Smooth muscle cell (in vitro differentiated cells): ENCODE data around the gene KIF3B. TPM values are rescaled to one million over a fixed set of nuclear protein-coding genes. Genes with fewer than 3 reads are reported as not detected.

Experiments
- DNase-seq: peaks from one replicate; lab custom pipeline; 2025; ENCODE audit not compliant: unreplicated experiment; lab: John Stamatoyannopoulos, UW
- H2AFZ ChIP-seq: fragments of 200-600 bp; sonication (generic); 2 replicates; pipeline ENCODE4 v1.6.0; 2016; ENCODE audit warnings: antibody characterized with exemption, low read depth, mild to moderate bottlenecking
- H3F3A ChIP-seq: fragments of 200-600 bp; sonication (generic); 2 replicates; pipeline ENCODE4 v1.6.0; 2017; ENCODE audit warnings: antibody characterized with exemption, low read depth
- H3K27ac ChIP-seq: fragments of 200-600 bp; sonication (generic); 2 replicates; pipeline ENCODE4 v1.5.1; 2016; ENCODE audit warnings: low read depth, mild to moderate bottlenecking
- H3K27me3 ChIP-seq: fragments of 200-600 bp; sonication (generic); 2 replicates; pipeline ENCODE4 v1.6.1; 2016; ENCODE audit warnings: low read depth, mild to moderate bottlenecking
- H3K36me3 ChIP-seq: fragments of 200-600 bp; sonication (generic); 2 replicates; pipeline ENCODE4 v1.5.1; 2016; ENCODE audit warnings: low read depth
- H3K4me1 ChIP-seq: fragments of 200-600 bp; sonication (generic); 2 replicates; pipeline ENCODE4 v1.5.1; 2016; ENCODE audit warnings: low read depth
- H3K4me2 ChIP-seq: fragments of 200-600 bp; sonication (generic); 2 replicates; pipeline ENCODE4 v1.6.0; 2016; ENCODE audit warnings: mild to moderate bottlenecking
- H3K4me3 ChIP-seq: fragments of 200-600 bp; sonication (generic); 2 replicates; pipeline ENCODE4 v1.5.1; 2016; ENCODE audit warnings: mild to moderate bottlenecking
- H3K79me2 ChIP-seq: fragments of 200-600 bp; sonication (generic); 2 replicates; pipeline ENCODE4 v1.6.0; 2016; ENCODE audit warnings: low read depth, mild to moderate bottlenecking
- H3K9ac ChIP-seq: fragments of 200-600 bp; sonication (generic); 2 replicates; pipeline ENCODE4 v1.6.0; 2016; ENCODE audit warnings: low read depth
- H3K9me3 ChIP-seq: fragments of 200-600 bp; sonication (generic); replicated peaks from 2 replicates; pipeline ENCODE4 v1.5.1; 2016; ENCODE audit warnings: low read depth
- H4K20me1 ChIP-seq: fragments of 200-600 bp; sonication (generic); 2 replicates; pipeline ENCODE4 v1.6.0; 2016; ENCODE audit warnings: low read depth
- WGBS: methylation state at CpG from one replicate; pipeline ENCODE4 v1.1.7; 2016; ENCODE audit warnings: low lambda C conversion rate; 5-methylcytosine and 5-hydroxymethylcytosine counted together
- polyA plus RNA-seq: library from polyadenylated mRNA; unstranded; fragments of >200 nt; fragmentation: Nextera tagmentation; extraction: Ambion mirVana; gene quantifications from 2 replicates; pipeline ENCODE4 v1.2.1, GENCODE V29; 2016
- total RNA-seq: library from RNA; depleted of rRNA; stranded (reverse); fragments of >200 nt; gene quantifications from 2 replicates; pipeline ENCODE4 v1.2.3, GENCODE V29; 2014
- TF ChIP-seq, protein P1 (sequence below): fragments of 200-600 bp; sonication (generic); IDR thresholded peaks from 2 replicates; pipeline ENCODE4 v1.5.1; 2017; ENCODE audit warnings: borderline replicate concordance, mild to moderate bottlenecking, antibody characterized with exemption; ENCODE audit not compliant: insufficient read depth, poor library complexity, severe bottlenecking

Gene KIF3B
- total and polyA plus RNA-seq, 2 experiments from 2014 or later, result 8.2 to 20.0 TPM

GRCh38 chr20:32364554-32365208, 87.2 kb downstream of the KIF3B start:
- Histone ChIP-seq H3K4me2 (no peak overlapping the region), H3K36me3 (no peaks in the 10 kb centered on the region), H4K20me1 (peaks cover 100% of the 10 kb centered on the region), H3K4me1 (peaks cover 28% of the 10 kb centered on the region), H3K4me3 (no peak overlapping the region), H3K9ac (no peak overlapping the region), H2AFZ (no peak overlapping the region), H3K27ac (no peak overlapping the region), H3F3A (peaks cover 21% of the 10 kb centered on the region), H3K27me3 (no peaks in the 10 kb centered on the region), H3K79me2 (peaks cover 100% of the 10 kb centered on the region), H3K9me3 (no peaks in the 10 kb centered on the region)
- 94% methylated on average over 7 of the region's 7 CpGs for WGBS
- TF ChIP-seq, protein P1, sequence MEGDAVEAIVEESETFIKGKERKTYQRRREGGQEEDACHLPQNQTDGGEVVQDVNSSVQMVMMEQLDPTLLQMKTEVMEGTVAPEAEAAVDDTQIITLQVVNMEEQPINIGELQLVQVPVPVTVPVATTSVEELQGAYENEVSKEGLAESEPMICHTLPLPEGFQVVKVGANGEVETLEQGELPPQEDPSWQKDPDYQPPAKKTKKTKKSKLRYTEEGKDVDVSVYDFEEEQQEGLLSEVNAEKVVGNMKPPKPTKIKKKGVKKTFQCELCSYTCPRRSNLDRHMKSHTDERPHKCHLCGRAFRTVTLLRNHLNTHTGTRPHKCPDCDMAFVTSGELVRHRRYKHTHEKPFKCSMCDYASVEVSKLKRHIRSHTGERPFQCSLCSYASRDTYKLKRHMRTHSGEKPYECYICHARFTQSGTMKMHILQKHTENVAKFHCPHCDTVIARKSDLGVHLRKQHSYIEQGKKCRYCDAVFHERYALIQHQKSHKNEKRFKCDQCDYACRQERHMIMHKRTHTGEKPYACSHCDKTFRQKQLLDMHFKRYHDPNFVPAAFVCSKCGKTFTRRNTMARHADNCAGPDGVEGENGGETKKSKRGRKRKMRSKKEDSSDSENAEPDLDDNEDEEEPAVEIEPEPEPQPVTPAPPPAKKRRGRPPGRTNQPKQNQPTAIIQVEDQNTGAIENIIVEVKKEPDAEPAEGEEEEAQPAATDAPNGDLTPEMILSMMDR, result no peak
- no peak for DNase-seq

DNA sequence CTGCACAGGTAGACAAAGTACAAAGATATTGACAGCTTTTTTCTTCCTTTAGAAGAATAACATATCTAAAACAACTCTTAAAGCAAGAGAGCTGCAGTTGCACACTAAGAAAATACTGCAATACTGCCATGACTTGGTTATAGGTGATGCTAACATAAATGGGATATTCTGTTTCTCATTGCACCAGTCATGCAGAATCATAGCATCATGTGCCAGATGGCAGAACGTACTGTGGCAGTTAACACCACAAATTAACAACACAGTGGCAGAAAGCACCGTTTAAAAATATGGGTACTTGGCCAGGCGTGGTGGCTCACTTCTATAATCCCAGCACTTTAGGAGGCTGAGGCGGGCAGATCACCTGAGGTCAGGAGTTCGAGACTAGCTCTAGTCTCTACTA, 88.1 kb downstream of the KIF3B start:
- Histone ChIP-seq H3K4me2 (no peak overlapping the region), H3K4me1 (peaks cover 21% of the 10 kb centered on the region), H3K36me3 (no peaks in the 10 kb centered on the region), H3K9me3 (no peaks in the 10 kb centered on the region), H2AFZ (no peak overlapping the region), H3F3A (peaks cover 13% of the 10 kb centered on the region), H3K27me3 (no peaks in the 10 kb centered on the region), H3K27ac (no peak overlapping the region), H4K20me1 (peaks cover 100% of the 10 kb centered on the region), H3K9ac (no peak overlapping the region), H3K4me3 (no peak overlapping the region), H3K79me2 (peaks cover 100% of the 10 kb centered on the region)
- no peak for DNase-seq
- 93% methylated on average over 5 of the region's 5 CpGs for whole genome bisulfite sequencing
- TF ChIP-seq, protein P1, result no peak

- no peak for DNase-seq
- WGBS, result 95% methylated on average over 2 of the region's 2 CpGs
- Histone ChIP-seq H3K27ac (peak overlapping the region; percentile 50), H3K27me3 (no peaks in the 10 kb centered on the region), H3K4me3 (no peak overlapping the region), H3K36me3 (no peaks in the 10 kb centered on the region), H3K79me2 (peaks cover 100% of the 10 kb centered on the region), H3K4me1 (peaks cover 21% of the 10 kb centered on the region), H4K20me1 (peaks cover 100% of the 10 kb centered on the region), H2AFZ (no peak overlapping the region), H3F3A (peaks cover 13% of the 10 kb centered on the region), H3K9me3 (no peaks in the 10 kb centered on the region), H3K9ac (no peak overlapping the region), H3K4me2 (no peak overlapping the region)
- TF ChIP-seq, protein P1, result no peak
These were observed 88.9 kb downstream of the KIF3B start for GRCh38 chr20:32366380-32366779.

- Histone ChIP-seq H3K27me3 (no peaks in the 10 kb centered on the region), H3K79me2 (peaks cover 100% of the 10 kb centered on the region), H3F3A (peaks cover 10% of the 10 kb centered on the region), H3K27ac (peak overlapping the region; percentile 50), H3K36me3 (peaks cover 4% of the 10 kb centered on the region), H2AFZ (no peak overlapping the region), H3K4me2 (peak overlapping the region; percentile 46), H4K20me1 (peaks cover 100% of the 10 kb centered on the region), H3K4me1 (peaks cover 21% of the 10 kb centered on the region), H3K9me3 (no peaks in the 10 kb centered on the region), H3K4me3 (no peak overlapping the region), H3K9ac (no peak overlapping the region)
- TF ChIP-seq, protein P1, result no peak
- no peak for DNase-seq
These were observed 90.9 kb downstream of the KIF3B start for GRCh38 chr20:32368323-32368722.
